ENCODE results near the gene GDNF.
A peak's percentile ranks its signal among the peaks of the same experiment; 100 is the strongest.

GDNF gene

DNA sequence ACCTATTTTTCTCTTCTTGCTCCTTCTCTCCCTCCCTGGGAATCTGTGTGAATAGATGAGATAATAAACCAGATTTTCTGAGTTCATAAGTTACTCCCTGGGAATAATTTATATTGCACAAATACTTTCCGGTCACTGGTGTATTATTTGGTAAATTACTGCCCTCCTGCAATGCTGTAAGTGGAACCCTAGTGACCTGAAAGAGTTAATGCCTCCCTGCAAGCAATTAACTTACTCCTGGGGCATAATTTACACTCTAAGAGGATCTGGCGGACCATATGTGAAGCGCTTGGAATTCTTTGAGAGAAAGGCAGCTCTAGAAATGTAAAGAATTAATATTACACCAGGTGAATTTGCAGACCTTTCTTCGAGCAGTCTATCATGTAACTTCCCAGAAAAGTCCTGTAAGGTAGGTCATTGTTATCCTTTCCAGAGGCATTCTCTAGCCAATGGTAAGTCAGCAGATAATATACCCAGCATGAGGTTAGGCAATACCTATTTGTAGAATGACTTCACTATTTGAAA is 7.0 kb upstream of the GDNF start:
- no peak for DNase-seq (ENCODE audit: low spot score)

DNA sequence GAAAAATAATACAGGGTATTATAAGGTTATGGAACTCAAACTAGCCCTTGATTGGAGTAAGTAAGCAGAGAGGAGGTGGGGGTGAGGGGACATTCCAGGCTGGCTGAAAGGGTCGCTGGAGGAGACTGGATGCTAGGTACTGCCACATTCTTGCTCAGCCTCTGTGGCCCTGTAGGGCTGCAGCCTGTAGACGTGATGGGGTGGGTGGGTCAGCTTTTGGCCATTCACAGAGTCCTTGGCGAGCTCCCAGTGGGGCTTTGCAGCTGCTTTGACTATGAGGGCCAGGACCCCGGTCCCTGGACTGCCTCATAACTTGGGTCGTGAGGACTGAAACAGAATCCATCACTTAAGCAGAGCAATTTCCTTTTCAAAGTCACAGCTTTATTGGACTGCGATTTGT is 4.2 kb upstream of the GDNF start:
- DNase-seq (ENCODE audit: low spot score), result no peak

- DNase-seq (ENCODE audit: low spot score), result no peak
Measured at GRCh38 chr5:37842048-37842447, 2.2 kb upstream of the GDNF start.

DNA sequence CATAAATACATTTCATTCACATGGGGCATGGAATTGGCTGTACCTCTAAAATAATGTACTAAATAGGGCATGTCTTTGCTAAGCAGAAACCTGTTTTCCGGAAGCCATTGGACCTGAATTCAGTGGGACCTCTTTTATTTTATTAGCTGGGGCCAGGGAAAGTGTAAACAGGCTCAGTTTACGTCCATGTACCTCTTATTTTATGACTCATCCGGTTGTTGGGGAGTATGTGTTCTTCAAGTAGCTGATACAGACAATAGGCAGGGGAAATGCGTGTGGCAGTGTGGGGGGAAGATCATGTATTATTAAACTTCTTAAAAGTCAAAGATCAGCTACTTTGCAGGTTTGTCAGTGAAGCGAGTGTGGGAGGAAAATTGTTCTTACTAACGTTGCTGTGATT is 1.4 kb upstream of the GDNF start:
- DNase-seq (ENCODE audit: low spot score), result peak; percentile 61

GRCh38 chr5:37840053-37841034 is 503 bp upstream of the GDNF start:
- DNase-seq (ENCODE audit: low spot score), result peak; percentile 45

- no peak for DNase-seq (ENCODE audit: low spot score)
Measured at GRCh38 chr5:37838933-37839341, 904 bp downstream of the GDNF start.

GRCh38 chr5:37838152-37838932 is 1.5 kb downstream of the GDNF start:
- no peak for DNase-seq (ENCODE audit: low spot score)

GRCh38 chr5:37837414-37838032 is 2.3 kb downstream of the GDNF start:
- peak; percentile 74 for DNase-seq (ENCODE audit: low spot score)

GRCh38 chr5:37836592-37837413 is 3.0 kb downstream of the GDNF start:
- DNase-seq (ENCODE audit: low spot score), result peak; percentile 44

DNA sequence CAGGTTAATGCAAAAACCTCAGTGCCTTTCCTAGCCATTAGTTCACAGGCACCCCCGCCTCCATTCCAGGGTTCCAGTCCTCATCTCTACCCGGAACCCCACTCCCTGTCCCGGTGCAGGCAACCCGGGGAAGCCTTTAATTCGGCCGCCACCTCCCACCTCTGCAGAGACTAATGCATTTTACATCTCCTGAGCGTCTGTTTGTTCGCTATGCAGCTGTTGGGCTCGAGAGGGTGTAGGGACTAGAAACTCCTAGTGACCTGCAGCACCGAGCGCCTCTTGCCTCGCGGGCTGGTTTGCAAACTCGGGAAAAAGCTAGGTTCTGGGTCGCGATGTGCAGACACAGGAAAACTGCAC is 3.6 kb downstream of the GDNF start:
- DNase-seq (ENCODE audit: low spot score), result no peak

DNA sequence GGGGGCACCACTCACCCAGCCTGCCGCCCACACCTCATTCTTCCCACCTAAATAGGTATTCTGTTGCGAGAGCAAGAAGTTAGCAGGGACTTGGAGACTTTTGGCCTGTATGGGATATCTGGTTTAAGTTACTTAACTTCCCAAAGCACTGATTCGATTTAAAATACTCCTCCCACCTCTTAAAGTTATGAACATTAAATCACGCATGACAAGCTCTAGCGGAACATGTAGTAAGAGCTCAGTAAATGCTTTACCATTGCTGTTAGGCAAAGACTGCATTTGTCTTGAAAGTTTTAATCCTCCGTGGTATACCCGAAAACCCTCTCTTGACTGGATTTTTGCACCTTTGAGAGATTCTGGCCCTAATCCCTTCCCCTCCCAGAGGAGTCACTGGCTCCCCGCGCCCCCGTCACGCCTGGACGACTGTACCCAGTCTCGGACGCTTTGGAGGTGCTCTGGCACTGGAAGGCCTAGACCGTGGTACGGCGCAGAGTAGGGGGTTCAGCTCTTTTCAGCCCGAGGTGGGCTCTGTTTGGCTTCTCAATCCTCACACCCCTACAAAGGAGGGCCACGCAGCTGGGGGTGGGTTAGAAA is 4.4 kb downstream of the GDNF start:
- DNase-seq (ENCODE audit: low spot score), result no peak

- DNase-seq (ENCODE audit: low spot score), result no peak
Measured at GRCh38 chr5:37834542-37835379, 5.1 kb downstream of the GDNF start.

GRCh38 chr5:37833990-37834389 is 5.9 kb downstream of the GDNF start:
- DNase-seq (ENCODE audit: low spot score), result no peak

- DNase-seq (ENCODE audit: low spot score), result no peak
Measured at GRCh38 chr5:37831821-37832534, 7.9 kb downstream of the GDNF start.

DNA sequence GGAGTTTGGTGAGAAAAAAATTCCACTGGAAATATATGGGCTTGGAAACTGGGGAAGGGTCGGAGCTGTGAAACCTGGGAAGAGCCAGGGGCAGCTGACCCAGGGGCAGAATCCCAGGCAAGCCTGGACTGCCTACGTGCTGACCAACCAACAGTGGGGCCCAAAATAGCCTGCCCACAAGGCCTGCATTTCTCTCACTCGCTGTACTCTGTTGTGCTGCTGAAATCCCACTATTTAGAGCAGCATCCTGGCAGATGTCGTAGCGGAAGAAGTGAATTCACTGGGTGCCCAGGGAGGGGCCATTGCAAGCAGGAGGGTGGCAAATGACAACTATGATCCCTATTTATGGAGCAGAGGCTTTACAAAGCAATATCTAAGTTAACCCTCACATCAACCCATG is 9.5 kb downstream of the GDNF start:
- no peak for DNase-seq (ENCODE audit: low spot score)

- DNase-seq (ENCODE audit: low spot score), result no peak
Measured at GRCh38 chr5:37825334-37825915, 14.4 kb downstream of the GDNF start.

- no peak for DNase-seq (ENCODE audit: low spot score)
Measured at GRCh38 chr5:37823433-37824152, 16.2 kb downstream of the GDNF start.

- peak; percentile 89 for DNase-seq (ENCODE audit: low spot score)
Measured at GRCh38 chr5:37816883-37817282, 23.0 kb downstream of the GDNF start.
